Endothelial cell of umbilical vein (primary cell): ENCODE data around the gene MACROD2. TPM values are rescaled to one million over a fixed set of nuclear protein-coding genes. Genes with fewer than 3 reads are reported as not detected.

ENCODE experiments used
- BruUV-seq: library from RNA; stranded (reverse); fragments of 400-500 nt; replicated peaks from 2 replicates; lab custom pipeline; 2021; lab: Mats Ljungman, UMichigan
- CTCF ChIA-PET: fragments of 300-600, 350-600 bp; sonication (Branson Sonifier 250); formaldehyde crosslinking; loops from one replicate; lab custom pipeline; 2021; ENCODE audit warnings: antibody characterized with exemption, inconsistent platforms; lab: Charles Lee
- POLR2A ChIA-PET: fragments of 300-600, 350-600 bp; sonication (Branson Sonifier 250); formaldehyde crosslinking; loops from one replicate; lab custom pipeline; 2021; ENCODE audit warnings: antibody characterized with exemption, inconsistent platforms; lab: Charles Lee
- DNase-seq: peaks from one replicate; pipeline ENCODE4 v3.0.0-alpha.2; 2011; ENCODE audit warnings: low read depth, low spot score
- FAIRE-seq: peaks from 2 replicates; lab custom pipeline; 2011; peaks lifted over from hg19 to GRCh38; lab: Jason Lieb, UNC
- H2AFZ ChIP-seq: 2 replicates; pipeline ENCODE4 v1.6.0; 2012; ENCODE audit warnings: low read depth, low read length, control low read depth, inconsistent platforms
- H3K27ac ChIP-seq: 2 replicates; pipeline ENCODE4 v1.5.1; 2011; ENCODE audit warnings: low read depth, mild to moderate bottlenecking, control low read depth, low read length, moderate library complexity; ENCODE audit not compliant: insufficient read depth
- H3K27me3 ChIP-seq, 2 experiments: 2 replicates each; pipeline versions ENCODE4 v1.6.0 to v1.6.1; 2011; ENCODE audit warnings: low read length in 2 of 2, mixed read lengths in 1 of 2; ENCODE audit not compliant: control insufficient read depth in 2 of 2, insufficient read depth in 2 of 2
- H3K36me3 ChIP-seq, 2 experiments: 2 replicates in 1 of 2; 3 replicates in 1 of 2; pipeline ENCODE4 v1.5.1; 2011; ENCODE audit warnings: low read length in 2 of 2, mild to moderate bottlenecking in 1 of 2, moderate library complexity in 1 of 2; ENCODE audit not compliant: control insufficient read depth in 2 of 2, insufficient read depth in 2 of 2; ENCODE audit errors: extremely low read depth in 1 of 2
- H3K4me1 ChIP-seq: 3 replicates; pipeline ENCODE4 v1.5.1; 2011; ENCODE audit warnings: mild to moderate bottlenecking, low read length; ENCODE audit not compliant: control insufficient read depth, insufficient read depth; ENCODE audit errors: extremely low read depth
- H3K4me2 ChIP-seq: 2 replicates; pipeline ENCODE4 v1.6.1; 2011; ENCODE audit warnings: low read length, control low read depth, mixed read lengths; ENCODE audit not compliant: insufficient read depth
- H3K4me3 ChIP-seq, 3 experiments: fragments of 200-600 bp in 1 of 3; sonication (generic), shearing (Covaris generic) in 1 of 3; replicated peaks in 1 of 3; 2 replicates each; pipeline ENCODE4 v1.5.1; 2011 to 2016; ENCODE audit warnings: control low read depth in 3 of 3, low read length in 3 of 3, mild to moderate bottlenecking in 2 of 3, inconsistent platforms in 1 of 3, low read depth in 1 of 3, moderate library complexity in 1 of 3; ENCODE audit not compliant: insufficient read depth in 1 of 3
- H3K79me2 ChIP-seq: 2 replicates; pipeline ENCODE4 v1.6.0; 2012; ENCODE audit warnings: low read length, inconsistent platforms; ENCODE audit not compliant: control insufficient read depth, insufficient read depth
- H3K9ac ChIP-seq: replicated peaks from 2 replicates; pipeline ENCODE3; 2011; ENCODE audit warnings: low read length, control low read depth; ENCODE audit not compliant: insufficient read depth; ENCODE audit errors: extremely low read depth
- H3K9me1 ChIP-seq: replicated peaks from 3 replicates; pipeline ENCODE4 v1.6.0; 2011; ENCODE audit warnings: mild to moderate bottlenecking, low read length; ENCODE audit not compliant: control insufficient read depth, insufficient read depth; ENCODE audit errors: extremely low read depth
- H3K9me3 ChIP-seq: replicated peaks from 2 replicates; pipeline ENCODE4 v1.5.1; 2012; ENCODE audit warnings: low read length, inconsistent platforms; ENCODE audit not compliant: control insufficient read depth, insufficient read depth
- H4K20me1 ChIP-seq: replicated peaks from 2 replicates; pipeline ENCODE3; 2011; ENCODE audit warnings: mild to moderate bottlenecking, low read length; ENCODE audit not compliant: control insufficient read depth, insufficient read depth; ENCODE audit errors: extremely low read depth
- CTCF ChIP-seq, 2 donors: IDR thresholded peaks; 1 replicate in 1 of 2; 2 replicates in 1 of 2; pipeline ENCODE4 v1.5.1; 2011; ENCODE audit warnings: low read length in 2 of 2, mild to moderate bottlenecking in 2 of 2, moderate library complexity in 2 of 2, control low read depth in 1 of 2, inconsistent platforms in 1 of 2, low read depth in 1 of 2; ENCODE audit not compliant: insufficient read depth in 1 of 2; ENCODE audit errors: extremely low read depth in 1 of 2
- EZH2 ChIP-seq: IDR thresholded peaks from 2 replicates; pipeline ENCODE4 v1.6.1; 2012; ENCODE audit warnings: borderline replicate concordance, low read depth, mild to moderate bottlenecking, moderate library complexity, low read length, inconsistent platforms; ENCODE audit not compliant: severe bottlenecking
- FOS ChIP-seq: IDR thresholded peaks from 2 replicates; pipeline ENCODE4 v1.6.1; 2011; ENCODE audit warnings: mild to moderate bottlenecking, low read length, moderate library complexity, borderline replicate concordance; ENCODE audit not compliant: insufficient read depth
- GATA2 ChIP-seq: IDR thresholded peaks from 2 replicates; pipeline ENCODE4 v1.7.0; 2011; ENCODE audit warnings: low read depth, mild to moderate bottlenecking, moderate library complexity, mixed read lengths, low read length; ENCODE audit not compliant: insufficient read length, insufficient read depth
- JUN ChIP-seq: IDR thresholded peaks from 2 replicates; pipeline ENCODE4 v1.6.1; 2011; ENCODE audit warnings: borderline replicate concordance, low read depth; ENCODE audit not compliant: insufficient read length, insufficient read depth
- MAX ChIP-seq: IDR thresholded peaks from 2 replicates; pipeline ENCODE4 v1.6.1; 2011; ENCODE audit not compliant: insufficient read depth, insufficient read length
- MYC ChIP-seq: IDR thresholded peaks from one replicate; pipeline ENCODE4 v1.6.1; 2011; ENCODE audit warnings: mild to moderate bottlenecking, low read depth, low read length
- POLR2A ChIP-seq: IDR thresholded peaks from 2 replicates; pipeline ENCODE4 v1.6.1; 2012; ENCODE audit warnings: low read depth, mild to moderate bottlenecking, control low read depth, low read length
- POLR2AphosphoS5 ChIP-seq: IDR thresholded peaks from 2 replicates; pipeline ENCODE4 v1.6.1; 2012; ENCODE audit warnings: low read depth, mild to moderate bottlenecking, control low read depth, low read length, moderate library complexity; ENCODE audit not compliant: insufficient read depth
- dilution Hi-C: fragments of 300-500 bp; cut with MboI; formaldehyde crosslinking; loops from one replicate; pipeline ENCODE4 v1.15.0; 2019; ENCODE audit warnings: low sequenced_read_pairs; ENCODE audit not compliant: extremely low pct_ligation_motif_present
- intact Hi-C: fragments of 100-400 bp; cut with micrococcal nuclease; formaldehyde crosslinking; loops from one replicate; pipeline ENCODE4 v1.10.0; 2022
- polyA plus RNA-seq, 4 experiments: library from polyadenylated mRNA; depleted of rRNA in 3 of 4; stranded (reverse) in 3 of 4; unstranded in 1 of 4; fragments of >200 nt; gene quantifications; 2 replicates each; pipeline versions ENCODE4 v1.2.1 to v1.2.3, GENCODE V29; 2011 to 2012; ENCODE audit warnings: missing spikeins in 1 of 4
- total RNA-seq: library from RNA; stranded (reverse); gene quantifications from 2 replicates; pipeline ENCODE4 v1.2.3, GENCODE V29; 2021

The MACROD2 gene
- total and polyA plus RNA-seq, 2 donors (not counting 3 experiments of a cell fraction or from before 2014, with no cell fraction given), result 0.11 to 0.73 TPM

DNA sequence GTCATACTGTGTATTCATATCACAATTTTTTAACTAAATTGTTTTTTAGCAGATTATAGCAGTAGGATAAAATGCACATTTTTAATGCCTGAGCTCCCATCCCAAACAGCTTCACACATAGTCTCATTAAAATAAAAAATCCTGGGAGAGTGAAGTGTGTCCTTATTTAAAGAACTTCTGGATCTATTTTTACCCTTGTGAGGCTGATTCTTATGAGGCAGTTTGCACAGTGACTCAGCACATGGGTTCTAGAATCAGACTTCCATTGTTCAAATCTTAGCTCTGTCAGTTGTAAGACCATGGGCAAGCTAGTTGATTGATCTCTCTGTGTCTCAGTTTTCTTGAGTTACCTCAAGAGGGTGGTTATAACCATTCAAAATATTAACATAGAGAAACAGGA is 72.3 kb downstream of the MACROD2 start:
- Histone ChIP-seq H3K27me3 (no peaks in the 10 kb centered on the region), H3K9me3 (no peaks in the 10 kb centered on the region), H3K4me2 (no peak overlapping the region), H3K79me2 (no peaks in the 10 kb centered on the region), H3K4me3 (no peak overlapping the region), H3K9ac (no peak overlapping the region), H2AFZ (no peak overlapping the region), H3K4me1 (no peaks in the 10 kb centered on the region), H4K20me1 (no peaks in the 10 kb centered on the region), H3K27ac (no peak overlapping the region), H3K36me3 (no peaks in the 10 kb centered on the region), H3K9me1 (no peaks in the 10 kb centered on the region)
- intact Hi-C loops, result no loop called here
- ChIA-PET POLR2A (no interaction called here), CTCF (interaction anchor here (1.8 kb wide), 1 partner anchor 13 kb away, joined by 7 read pairs; no protein-coding TSS in a partner anchor)
- FAIRE-seq, result no peak
- dilution Hi-C loops, result no loop called here
- no peak for DNase-seq
- TF ChIP-seq POLR2AphosphoS5, result no peak
- TF ChIP-seq FOS, result no peak
- no peak for TF ChIP-seq EZH2
- TF ChIP-seq JUN, result no peak
- no peak for TF ChIP-seq POLR2A
- no peak for TF ChIP-seq MAX
- no peak for TF ChIP-seq GATA2
- TF ChIP-seq CTCF (IDR thresholded peaks at IDR 0.05; ENCODE audit: extremely low read depth in 1 of 2, insufficient read depth in 1 of 2, low read depth in 1 of 2, low read length in 2 of 2), result no peak
- TF ChIP-seq MYC, result no peak
- no TSS peak for BruUV-seq
